Stimulated activated naive B cell treated with anti-CD40 and anti-IgM and Interleukin-4, amounts not matched to agents 10 μg/mL and 1 μg/mL and 100 μg/mL, for 72 hours (primary cell): ENCODE measurements around the gene NUP205.
"Not testable (repeated sequence)": the region's sequence is repeated elsewhere in the genome, so short reads cannot be mapped to it uniquely, and the experiment has no call there.

Experiments used
- ATAC-seq, 2 donors: fragments of 150-1000 bp; cut with Tn5 transposase; replicated peaks; 2 replicates each; pipeline ENCODE4 v1.10.0; 2021; ENCODE audit warnings: moderate library complexity in 1 of 2
- DNase-seq: peaks from one replicate; pipeline ENCODE4 v3.0.0; 2021
- H3K27ac Mint-ChIP-seq: one replicate; pipeline ENCODE4 v1.8.0; 2022; ENCODE audit warnings: mild to moderate bottlenecking, mixed read lengths
- H3K27me3 Mint-ChIP-seq, 2 donors: one replicate each; pipeline ENCODE4 v1.8.0; 2022; ENCODE audit warnings: mixed read lengths in 2 of 2
- H3K36me3 Mint-ChIP-seq, 2 donors: one replicate each; pipeline ENCODE4 v1.8.0; 2022; ENCODE audit warnings: mixed read lengths in 2 of 2, mild to moderate bottlenecking in 1 of 2
- H3K4me1 Mint-ChIP-seq, 2 donors: one replicate each; pipeline ENCODE4 v1.8.0; 2022; ENCODE audit warnings: mixed read lengths in 2 of 2, mild to moderate bottlenecking in 1 of 2
- H3K4me3 Mint-ChIP-seq, 2 donors: one replicate each; pipeline ENCODE4 v1.8.0; 2022; ENCODE audit warnings: mild to moderate bottlenecking in 2 of 2, mixed read lengths in 2 of 2, moderate library complexity in 1 of 2
- H3K9me3 Mint-ChIP-seq, 2 donors: one replicate each; pipeline ENCODE4 v1.8.0; 2022; ENCODE audit warnings: mixed read lengths in 2 of 2, mild to moderate bottlenecking in 1 of 2

The NUP205 gene

GRCh38 chr7:135678612-135679575 lies 121.2 kb downstream of the NUP205 start:
- H3K4me3 Mint-ChIP-seq = no peak overlapping the region
- H3K27me3 Mint-ChIP-seq = no peaks in the 10 kb centered on the region
- H3K4me1 Mint-ChIP-seq = peaks cover 13 to 22% of the 10 kb centered on the region in 2 donors
- no peaks in the 10 kb centered on the region for H3K9me3 Mint-ChIP-seq
- no peak overlapping the region for H3K27ac Mint-ChIP-seq
- ATAC-seq (no peak), DNase-seq (no peak)
- peaks cover 23 to 44% of the 10 kb centered on the region in 2 donors for H3K36me3 Mint-ChIP-seq

- ATAC-seq = no peak
- DNase-seq = no peak
- Mint-ChIP-seq H3K36me3 (peaks cover 23 to 47% of the 10 kb centered on the region in 2 donors), H3K9me3 (no peaks in the 10 kb centered on the region), H3K4me1 (peaks cover 14 to 22% of the 10 kb centered on the region in 2 donors), H3K27ac (no peak overlapping the region), H3K4me3 (no peak overlapping the region), H3K27me3 (no peaks in the 10 kb centered on the region)
These were observed 124.0 kb downstream of the NUP205 start for GRCh38 chr7:135681762-135682161.

GRCh38 chr7:135682191-135682590 lies 124.5 kb downstream of the NUP205 start:
- Mint-ChIP-seq H3K27ac (peak overlapping the region; percentile 67), H3K4me1 (peaks cover 14 to 22% of the 10 kb centered on the region in 2 donors), H3K27me3 (no peaks in the 10 kb centered on the region), H3K4me3 (no peak overlapping the region), H3K36me3 (peaks cover 23 to 48% of the 10 kb centered on the region in 2 donors), H3K9me3 (no peaks in the 10 kb centered on the region)
- DNase-seq (no peak), ATAC-seq (no peak)

- no peak overlapping the region for H3K4me3 Mint-ChIP-seq
- H3K9me3 Mint-ChIP-seq = no peaks in the 10 kb centered on the region
- no peak overlapping the region for H3K27ac Mint-ChIP-seq
- DNase-seq (no peak), ATAC-seq (no peak)
- H3K4me1 Mint-ChIP-seq = peaks cover 14 to 22% of the 10 kb centered on the region in 2 donors
- H3K36me3 Mint-ChIP-seq = peaks cover 17 to 41% of the 10 kb centered on the region in 2 donors
- no peaks in the 10 kb centered on the region for H3K27me3 Mint-ChIP-seq
These were observed 125.9 kb downstream of the NUP205 start for GRCh38 chr7:135683609-135684008.

GRCh38 chr7:135684136-135684535 lies 126.4 kb downstream of the NUP205 start:
- Mint-ChIP-seq H3K4me3 (no peak overlapping the region), H3K27me3 (no peaks in the 10 kb centered on the region), H3K27ac (no peak overlapping the region), H3K9me3 (no peaks in the 10 kb centered on the region), H3K4me1 (peaks cover 14 to 22% of the 10 kb centered on the region in 2 donors), H3K36me3 (peaks cover 17 to 41% of the 10 kb centered on the region in 2 donors)
- no peak for DNase-seq
- no peak for ATAC-seq

GRCh38 chr7:135684699-135685098 lies 127.0 kb downstream of the NUP205 start:
- DNase-seq (no peak), ATAC-seq (no peak)
- Mint-ChIP-seq H3K27me3 (no peaks in the 10 kb centered on the region), H3K4me1 (peaks cover 14 to 22% of the 10 kb centered on the region in 2 donors), H3K4me3 (no peak overlapping the region), H3K36me3 (peaks cover 21 to 44% of the 10 kb centered on the region in 2 donors), H3K9me3 (no peaks in the 10 kb centered on the region), H3K27ac (no peak overlapping the region)

GRCh38 chr7:135685306-135686084 lies 127.8 kb downstream of the NUP205 start:
- no peak for ATAC-seq
- no peak overlapping the region for H3K27ac Mint-ChIP-seq
- H3K4me3 Mint-ChIP-seq = no peak overlapping the region

GRCh38 chr7:135687466-135687865 lies 129.7 kb downstream of the NUP205 start:
- H3K27ac Mint-ChIP-seq = no peak overlapping the region
- H3K27me3 Mint-ChIP-seq = no peaks in the 10 kb centered on the region
- H3K4me1 Mint-ChIP-seq = peaks cover under 1 to 3% of the 10 kb centered on the region in 2 donors
- DNase-seq (no peak), ATAC-seq (no peak)
- H3K4me3 Mint-ChIP-seq = no peak overlapping the region
- peaks cover 16 to 42% of the 10 kb centered on the region in 2 donors for H3K36me3 Mint-ChIP-seq
- H3K9me3 Mint-ChIP-seq = no peaks in the 10 kb centered on the region

More at GRCh38 chr7:135685306-135686084, 127.8 kb downstream of the NUP205 start:
- Mint-ChIP-seq H3K9me3 (no peaks in the 10 kb centered on the region), H3K36me3 (peaks cover 18 to 40% of the 10 kb centered on the region in 2 donors), H3K27me3 (no peaks in the 10 kb centered on the region), H3K4me1 (peaks cover 13 to 17% of the 10 kb centered on the region in 2 donors)
- no peak for DNase-seq

GRCh38 chr7:135690566-135690965 lies 132.8 kb downstream of the NUP205 start:
- Mint-ChIP-seq H3K9me3 (no peaks in the 10 kb centered on the region), H3K4me3 (no peak overlapping the region), H3K27me3 (no peaks in the 10 kb centered on the region), H3K27ac (no peak overlapping the region), H3K4me1 (no peaks in the 10 kb centered on the region), H3K36me3 (peaks cover 15 to 31% of the 10 kb centered on the region in 2 donors)
- no peak for DNase-seq
- no peak for ATAC-seq

GRCh38 chr7:135692055-135692454 lies 134.3 kb downstream of the NUP205 start:
- no peak overlapping the region for H3K4me3 Mint-ChIP-seq
- DNase-seq (no peak), ATAC-seq (no peak)
- H3K4me1 Mint-ChIP-seq = no peaks in the 10 kb centered on the region
- no peak overlapping the region for H3K27ac Mint-ChIP-seq
- H3K9me3 Mint-ChIP-seq = no peaks in the 10 kb centered on the region
- H3K36me3 Mint-ChIP-seq = peaks cover 17 to 33% of the 10 kb centered on the region in 2 donors
- H3K27me3 Mint-ChIP-seq = no peaks in the 10 kb centered on the region

GRCh38 chr7:135692606-135693005 lies 134.9 kb downstream of the NUP205 start:
- not testable (repeated sequence) for H3K4me1 Mint-ChIP-seq, H3K4me3 Mint-ChIP-seq, H3K9me3 Mint-ChIP-seq, H3K27me3 Mint-ChIP-seq, H3K27ac Mint-ChIP-seq, ATAC-seq, DNase-seq
- H3K36me3 Mint-ChIP-seq = peaks cover 18 to 28% of the 10 kb centered on the region in 2 donors

- Mint-ChIP-seq H3K9me3 (no peaks in the 10 kb centered on the region), H3K4me1 (no peaks in the 10 kb centered on the region), H3K27ac (no peak overlapping the region), H3K4me3 (no peak overlapping the region), H3K27me3 (no peaks in the 10 kb centered on the region), H3K36me3 (peaks cover 20 to 28% of the 10 kb centered on the region in 2 donors)
- DNase-seq (no peak), ATAC-seq (no peak)
These were observed 135.8 kb downstream of the NUP205 start for GRCh38 chr7:135693558-135693957.

GRCh38 chr7:135697276-135698049 lies 139.7 kb downstream of the NUP205 start:
- H3K9me3 Mint-ChIP-seq = no peaks in the 10 kb centered on the region
- no peak overlapping the region for H3K4me3 Mint-ChIP-seq
- DNase-seq = no peak
- no peak overlapping the region for H3K27ac Mint-ChIP-seq
- peaks cover 18 to 22% of the 10 kb centered on the region in 2 donors for H3K36me3 Mint-ChIP-seq
- no peaks in the 10 kb centered on the region for H3K27me3 Mint-ChIP-seq
- ATAC-seq = no peak
- no peaks in the 10 kb centered on the region for H3K4me1 Mint-ChIP-seq
